HEK293 (cell line): ENCODE measurements around the gene MCM3AP.

Source experiments
- GFI1B ChIP-seq: fragments of 450-650 bp; formaldehyde crosslinking; IDR thresholded peaks from 2 replicates; pipeline ENCODE4 v1.5.1; 2016; ENCODE audit warnings: missing biosample characterization, missing genetic modification characterization
- GLIS1 ChIP-seq: fragments of 450-650 bp; formaldehyde crosslinking; IDR thresholded peaks from 2 replicates; pipeline ENCODE4 v1.5.1; 2016; ENCODE audit warnings: missing biosample characterization, missing genetic modification characterization
- SETDB1 ChIP-seq: IDR thresholded peaks from one replicate; pipeline ENCODE4 v1.6.1; 2017; ENCODE audit warnings: mild to moderate bottlenecking, low read length, moderate library complexity, mixed read lengths; ENCODE audit not compliant: insufficient read length
- SP3 ChIP-seq: fragments of 450-650 bp; formaldehyde crosslinking; IDR thresholded peaks from 2 replicates; pipeline ENCODE4 v1.5.1; 2016; ENCODE audit warnings: missing biosample characterization, missing genetic modification characterization
- SP7 ChIP-seq: fragments of 450-650 bp; formaldehyde crosslinking; IDR thresholded peaks from 2 replicates; pipeline ENCODE4 v1.5.1; 2016; ENCODE audit warnings: missing biosample characterization, missing genetic modification characterization
- YY1 ChIP-seq: fragments of 450-650 bp; formaldehyde crosslinking; IDR thresholded peaks from 2 replicates; pipeline ENCODE4 v1.5.1; 2018; ENCODE audit warnings: missing biosample characterization, missing genetic modification characterization
- ZBTB10 ChIP-seq: fragments of 450-650 bp; formaldehyde crosslinking; IDR thresholded peaks from 2 replicates; pipeline ENCODE4 v1.5.1; 2016; ENCODE audit warnings: missing biosample characterization, missing genetic modification characterization
- ZFP41 ChIP-seq: fragments of 450-650 bp; formaldehyde crosslinking; IDR thresholded peaks from 2 replicates; pipeline ENCODE4 v1.5.1; 2016; ENCODE audit warnings: missing biosample characterization, missing genetic modification characterization, borderline replicate concordance
- ZNF10 ChIP-seq: fragments of 450-650 bp; formaldehyde crosslinking; IDR thresholded peaks from 2 replicates; pipeline ENCODE4 v1.5.1; 2017; ENCODE audit warnings: missing biosample characterization, missing genetic modification characterization
- ZNF114 ChIP-seq: fragments of 450-650 bp; formaldehyde crosslinking; IDR thresholded peaks from 2 replicates; pipeline ENCODE4 v1.5.0; 2017; ENCODE audit warnings: missing biosample characterization, missing genetic modification characterization
- ZNF174 ChIP-seq: fragments of 450-650 bp; formaldehyde crosslinking; IDR thresholded peaks from 2 replicates; pipeline ENCODE4 v1.5.0; 2017; ENCODE audit warnings: missing biosample characterization, mild to moderate bottlenecking, missing genetic modification characterization
- ZNF184 ChIP-seq: fragments of 450-650 bp; IDR thresholded peaks from 2 replicates; pipeline ENCODE4 v1.5.1; 2018; ENCODE audit warnings: missing biosample characterization, mild to moderate bottlenecking, missing genetic modification characterization
- ZNF2 ChIP-seq: fragments of 450-650 bp; formaldehyde crosslinking; IDR thresholded peaks from 2 replicates; pipeline ENCODE4 v1.5.1; 2016; ENCODE audit warnings: missing biosample characterization, missing genetic modification characterization
- ZNF211 ChIP-seq: fragments of 450-650 bp; formaldehyde crosslinking; IDR thresholded peaks from 2 replicates; pipeline ENCODE4 v1.5.1; 2016; ENCODE audit warnings: low read depth, missing biosample characterization, missing genetic modification characterization
- ZNF214 ChIP-seq: fragments of 450-650 bp; formaldehyde crosslinking; IDR thresholded peaks from 2 replicates; pipeline ENCODE4 v1.5.1; 2017; ENCODE audit warnings: missing biosample characterization, mild to moderate bottlenecking, missing genetic modification characterization, borderline replicate concordance
- ZNF248 ChIP-seq: fragments of 450-650 bp; formaldehyde crosslinking; IDR thresholded peaks from 2 replicates; pipeline ENCODE4 v1.5.1; 2017; ENCODE audit warnings: missing biosample characterization, missing genetic modification characterization
- ZNF26 ChIP-seq: fragments of 450-650 bp; formaldehyde crosslinking; IDR thresholded peaks from 2 replicates; pipeline ENCODE4 v1.5.1; 2016; ENCODE audit warnings: missing biosample characterization, missing genetic modification characterization
- ZNF350 ChIP-seq: fragments of 450-650 bp; formaldehyde crosslinking; IDR thresholded peaks from 2 replicates; pipeline ENCODE4 v1.5.0; 2017; ENCODE audit warnings: missing biosample characterization, mild to moderate bottlenecking, missing genetic modification characterization
- ZNF391 ChIP-seq: fragments of 450-650 bp; formaldehyde crosslinking; IDR thresholded peaks from 2 replicates; pipeline ENCODE4 v1.5.1; 2016; ENCODE audit warnings: low read depth, missing biosample characterization, missing genetic modification characterization, borderline replicate concordance
- ZNF398 ChIP-seq: fragments of 450-650 bp; formaldehyde crosslinking; IDR thresholded peaks from 2 replicates; pipeline ENCODE4 v1.5.1; 2017; ENCODE audit warnings: missing biosample characterization, missing genetic modification characterization
- ZNF404 ChIP-seq: fragments of 450-650 bp; formaldehyde crosslinking; IDR thresholded peaks from 2 replicates; pipeline ENCODE4 v1.5.1; 2017; ENCODE audit warnings: missing biosample characterization, missing genetic modification characterization
- ZNF426 ChIP-seq: fragments of 450-650 bp; formaldehyde crosslinking; IDR thresholded peaks from 2 replicates; pipeline ENCODE4 v1.5.1; 2017; ENCODE audit warnings: missing biosample characterization, missing genetic modification characterization, mild to moderate bottlenecking, inconsistent platforms, moderate library complexity
- ZNF549 ChIP-seq: fragments of 450-650 bp; IDR thresholded peaks from 2 replicates; pipeline ENCODE4 v1.5.1; 2018; ENCODE audit warnings: missing biosample characterization, missing genetic modification characterization, mild to moderate bottlenecking, inconsistent platforms, moderate library complexity
- ZNF558 ChIP-seq: fragments of 450-650 bp; formaldehyde crosslinking; IDR thresholded peaks from 2 replicates; pipeline ENCODE4 v1.5.1; 2016; ENCODE audit warnings: missing biosample characterization, missing genetic modification characterization
- ZNF585B ChIP-seq: fragments of 450-650 bp; formaldehyde crosslinking; IDR thresholded peaks from 2 replicates; pipeline ENCODE4 v1.5.1; 2016; ENCODE audit warnings: missing biosample characterization, missing genetic modification characterization
- ZNF626 ChIP-seq: fragments of 450-650 bp; sonication (Bioruptor Pico); formaldehyde crosslinking; IDR thresholded peaks from 2 replicates; pipeline ENCODE4 v1.5.1; 2018; ENCODE audit warnings: missing biosample characterization, missing genetic modification characterization, inconsistent platforms
- ZNF629 ChIP-seq: fragments of 450-650 bp; formaldehyde crosslinking; IDR thresholded peaks from 2 replicates; pipeline ENCODE4 v1.5.1; 2017; ENCODE audit warnings: missing biosample characterization, missing genetic modification characterization
- ZNF660 ChIP-seq: fragments of 450-650 bp; IDR thresholded peaks from 2 replicates; pipeline ENCODE4 v1.5.1; 2018; ENCODE audit warnings: missing biosample characterization, mild to moderate bottlenecking, missing genetic modification characterization
- TF ChIP-seq, protein P1 (sequence below): fragments of 450-650 bp; formaldehyde crosslinking; IDR thresholded peaks from 2 replicates; pipeline ENCODE4 v1.5.1; 2016; ENCODE audit warnings: missing biosample characterization, missing genetic modification characterization
- TF ChIP-seq, protein P2 (sequence below): fragments of 450-650 bp; formaldehyde crosslinking; IDR thresholded peaks from 2 replicates; pipeline ENCODE4 v1.5.1; 2016; ENCODE audit warnings: missing biosample characterization, missing genetic modification characterization, low read depth

Gene MCM3AP

GRCh38 chr21:46324390-46325072 is 39.1 kb upstream of the MCM3AP start (continued):
- TF ChIP-seq ZNF26 (tag by site-specific recombination) (no peak), ZNF426 (tag by site-specific recombination) (no peak), ZNF211 (no peak), ZNF558 (tag by site-specific recombination) (no peak), ZNF184 (tag by site-specific recombination) (peak; percentile 63; the same call in 1 of the 2 replicates), YY1 (tag by site-specific recombination) (peak; percentile 56; the same call in 1 of the 2 replicates), GLIS1 (tag by site-specific recombination) (peak; percentile 75), ZBTB10 (no peak), ZNF660 (no peak; the same call in 1 of the 2 replicates), SETDB1 (no peak), ZNF248 (tag by site-specific recombination) (no peak), ZNF398 (tag by site-specific recombination) (no peak), SP3 (no peak; the same call in 1 of the 2 replicates), ZNF214 (tag by site-specific recombination) (no peak), ZNF549 (tag by site-specific recombination) (no peak), ZNF585B (no peak; the same call in 1 of the 2 replicates), ZNF174 (tag by site-specific recombination) (no peak), ZNF391 (tag by site-specific recombination) (no peak), GFI1B (tag by site-specific recombination) (no peak), ZNF404 (tag by site-specific recombination) (no peak), ZNF629 (tag by site-specific recombination) (peak; percentile 1), ZNF626 (tag by site-specific recombination) (no peak), SP7 (no peak; the same call in 1 of the 2 replicates), ZNF350 (tag by site-specific recombination) (no peak), ZFP41 (tag by site-specific recombination) (no peak), ZNF2 (no peak; the same call in 1 of the 2 replicates), ZNF114 (no peak), ZNF10 (no peak)
- TF ChIP-seq, protein P1, sequence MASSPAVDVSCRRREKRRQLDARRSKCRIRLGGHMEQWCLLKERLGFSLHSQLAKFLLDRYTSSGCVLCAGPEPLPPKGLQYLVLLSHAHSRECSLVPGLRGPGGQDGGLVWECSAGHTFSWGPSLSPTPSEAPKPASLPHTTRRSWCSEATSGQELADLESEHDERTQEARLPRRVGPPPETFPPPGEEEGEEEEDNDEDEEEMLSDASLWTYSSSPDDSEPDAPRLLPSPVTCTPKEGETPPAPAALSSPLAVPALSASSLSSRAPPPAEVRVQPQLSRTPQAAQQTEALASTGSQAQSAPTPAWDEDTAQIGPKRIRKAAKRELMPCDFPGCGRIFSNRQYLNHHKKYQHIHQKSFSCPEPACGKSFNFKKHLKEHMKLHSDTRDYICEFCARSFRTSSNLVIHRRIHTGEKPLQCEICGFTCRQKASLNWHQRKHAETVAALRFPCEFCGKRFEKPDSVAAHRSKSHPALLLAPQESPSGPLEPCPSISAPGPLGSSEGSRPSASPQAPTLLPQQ (tag by site-specific recombination), result peak; percentile 57
- TF ChIP-seq, protein P2, sequence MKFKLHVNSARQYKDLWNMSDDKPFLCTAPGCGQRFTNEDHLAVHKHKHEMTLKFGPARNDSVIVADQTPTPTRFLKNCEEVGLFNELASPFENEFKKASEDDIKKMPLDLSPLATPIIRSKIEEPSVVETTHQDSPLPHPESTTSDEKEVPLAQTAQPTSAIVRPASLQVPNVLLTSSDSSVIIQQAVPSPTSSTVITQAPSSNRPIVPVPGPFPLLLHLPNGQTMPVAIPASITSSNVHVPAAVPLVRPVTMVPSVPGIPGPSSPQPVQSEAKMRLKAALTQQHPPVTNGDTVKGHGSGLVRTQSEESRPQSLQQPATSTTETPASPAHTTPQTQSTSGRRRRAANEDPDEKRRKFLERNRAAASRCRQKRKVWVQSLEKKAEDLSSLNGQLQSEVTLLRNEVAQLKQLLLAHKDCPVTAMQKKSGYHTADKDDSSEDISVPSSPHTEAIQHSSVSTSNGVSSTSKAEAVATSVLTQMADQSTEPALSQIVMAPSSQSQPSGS (tag by site-specific recombination), result no peak
